GM19455 (cell line): ENCODE results near the gene CEP128.
A peak's percentile ranks its signal among the peaks of the same experiment; 100 is the strongest.

Experiments
- ATAC-seq: cut with Tn5 transposase; IDR thresholded peaks from one replicate; pipeline ENCODE4 v1.9.1; 2021; ENCODE audit not compliant: unreplicated experiment

CEP128 gene

GRCh38 chr14:80780500-80780899 lies 161.0 kb downstream of the CEP128 start:
- ATAC-seq = no peak

- no peak for ATAC-seq
Measured at GRCh38 chr14:80776657-80777056, 164.9 kb downstream of the CEP128 start.

GRCh38 chr14:80776186-80776585 lies 165.4 kb downstream of the CEP128 start:
- no peak for ATAC-seq

- ATAC-seq = no peak
Measured at GRCh38 chr14:80772504-80772903, 169.0 kb downstream of the CEP128 start.

GRCh38 chr14:80771201-80771600 lies 170.3 kb downstream of the CEP128 start:
- ATAC-seq = no peak

- no peak for ATAC-seq
Measured at GRCh38 chr14:80770114-80770908, 171.2 kb downstream of the CEP128 start.

GRCh38 chr14:80768646-80769045 lies 172.9 kb downstream of the CEP128 start:
- no peak for ATAC-seq

GRCh38 chr14:80764921-80765507 lies 176.5 kb downstream of the CEP128 start:
- ATAC-seq = no peak

- no peak for ATAC-seq
Measured at GRCh38 chr14:80764496-80764895, 177.0 kb downstream of the CEP128 start.

- no peak for ATAC-seq
Measured at GRCh38 chr14:80762641-80763228, 178.8 kb downstream of the CEP128 start.

- ATAC-seq = no peak
Measured at GRCh38 chr14:80754696-80755095, 186.8 kb downstream of the CEP128 start.

- ATAC-seq = no peak
Measured at GRCh38 chr14:80751285-80751684, 190.3 kb downstream of the CEP128 start.

- no peak for ATAC-seq
Measured at GRCh38 chr14:80726211-80726610, 215.3 kb downstream of the CEP128 start.

GRCh38 chr14:80718940-80719339 lies 222.6 kb downstream of the CEP128 start:
- ATAC-seq = no peak

GRCh38 chr14:80714474-80714873 lies 227.1 kb downstream of the CEP128 start:
- ATAC-seq = no peak

- ATAC-seq = no peak
Measured at GRCh38 chr14:80713076-80713850, 228.3 kb downstream of the CEP128 start.

- ATAC-seq = no peak
Measured at GRCh38 chr14:80705241-80705980, 236.1 kb downstream of the CEP128 start.

- ATAC-seq = no peak
Measured at GRCh38 chr14:80700601-80701000, 240.9 kb downstream of the CEP128 start.

GRCh38 chr14:80699861-80700260 lies 241.7 kb downstream of the CEP128 start:
- ATAC-seq = no peak

- no peak for ATAC-seq
Measured at GRCh38 chr14:80698974-80699373, 242.6 kb downstream of the CEP128 start.

- ATAC-seq = peak; percentile 78
Measured at GRCh38 chr14:80695869-80696268, 245.7 kb downstream of the CEP128 start.
